OCI-LY1 (cell line): ENCODE results near the gene KLHDC4.

Experiments
- CTCF ChIP-seq: fragments of 200-600 bp; sonication (generic), shearing (Covaris generic); IDR thresholded peaks from 2 replicates; pipeline ENCODE4 v1.5.1; 2017; ENCODE audit warnings: mild to moderate bottlenecking, antibody characterized with exemption, low read length, moderate library complexity, mixed read lengths
- EZH2 ChIP-seq: fragments of 200-600 bp; sonication (generic), shearing (Covaris generic); IDR thresholded peaks from 2 replicates; pipeline ENCODE4 v1.8.0; 2017; ENCODE audit warnings: borderline replicate concordance, mixed run types, mild to moderate bottlenecking, antibody characterized with exemption, low read length, moderate library complexity, mixed read lengths

GRCh38 chr16:87706278-87707000, 59.3 kb downstream of the KLHDC4 start:
- no peak for TF ChIP-seq CTCF
- TF ChIP-seq EZH2: no peak
